ENCODE results near the gene KIAA1671.
"Not testable (repeated sequence)": the region's sequence is repeated elsewhere in the genome, so short reads cannot be mapped to it uniquely, and the experiment has no call there.

The KIAA1671 gene

GRCh38 chr22:25177226-25177625 lies 224.7 kb downstream of the KIAA1671 start:
- DNase-seq, result no peak

- DNase-seq, result no peak
Measured at GRCh38 chr22:25177895-25178294, 225.4 kb downstream of the KIAA1671 start.

GRCh38 chr22:25178348-25178747 lies 225.8 kb downstream of the KIAA1671 start:
- not testable (repeated sequence) for DNase-seq

GRCh38 chr22:25178869-25179631 lies 226.5 kb downstream of the KIAA1671 start:
- DNase-seq, result not testable (repeated sequence)

GRCh38 chr22:25182131-25183110 lies 229.9 kb downstream of the KIAA1671 start:
- peak; percentile 36 for DNase-seq

GRCh38 chr22:25183949-25184619 lies 231.6 kb downstream of the KIAA1671 start:
- no peak for DNase-seq

GRCh38 chr22:25186140-25186539 lies 233.6 kb downstream of the KIAA1671 start:
- no peak for DNase-seq

GRCh38 chr22:25187469-25187868 lies 235.0 kb downstream of the KIAA1671 start:
- DNase-seq, result no peak

GRCh38 chr22:25192406-25192805 lies 239.9 kb downstream of the KIAA1671 start:
- DNase-seq, result no peak

GRCh38 chr22:25193130-25193529 lies 240.6 kb downstream of the KIAA1671 start:
- DNase-seq, result no peak

GRCh38 chr22:25193548-25193947 lies 241.0 kb downstream of the KIAA1671 start:
- no peak for DNase-seq

GRCh38 chr22:25196326-25196725 lies 243.8 kb downstream of the KIAA1671 start:
- no peak for DNase-seq

- no peak for DNase-seq
Measured at GRCh38 chr22:25197340-25197739, 244.8 kb downstream of the KIAA1671 start.

- DNase-seq, result no peak
Measured at GRCh38 chr22:25199731-25200520, 247.4 kb downstream of the KIAA1671 start, which contains the start of gene CRYBB3. CRYBB3 (plus strand) TSS chr22:25199858; CDS start chr22:25201397, 1,539 bp downstream.

- no peak for DNase-seq
Measured at GRCh38 chr22:25200967-25201366, 248.5 kb downstream of the KIAA1671 start.

- DNase-seq, result no peak
Measured at GRCh38 chr22:25201557-25202273, 249.2 kb downstream of the KIAA1671 start.

- DNase-seq, result peak; percentile 40
Measured at GRCh38 chr22:25202290-25202921, 249.9 kb downstream of the KIAA1671 start.

- no peak for DNase-seq
Measured at GRCh38 chr22:25203082-25203481, 250.6 kb downstream of the KIAA1671 start.

GRCh38 chr22:25204547-25204946 lies 252.0 kb downstream of the KIAA1671 start:
- not testable (repeated sequence) for DNase-seq

- no peak for DNase-seq
Measured at GRCh38 chr22:25205847-25206246, 253.3 kb downstream of the KIAA1671 start.

- DNase-seq, result no peak
Measured at GRCh38 chr22:25206998-25207397, 254.5 kb downstream of the KIAA1671 start.

Measured in inflammatory macrophage treated with lipopolysaccharide for 4 hours (primary cell).